ENCODE results near the gene ACTL10.

DNA sequence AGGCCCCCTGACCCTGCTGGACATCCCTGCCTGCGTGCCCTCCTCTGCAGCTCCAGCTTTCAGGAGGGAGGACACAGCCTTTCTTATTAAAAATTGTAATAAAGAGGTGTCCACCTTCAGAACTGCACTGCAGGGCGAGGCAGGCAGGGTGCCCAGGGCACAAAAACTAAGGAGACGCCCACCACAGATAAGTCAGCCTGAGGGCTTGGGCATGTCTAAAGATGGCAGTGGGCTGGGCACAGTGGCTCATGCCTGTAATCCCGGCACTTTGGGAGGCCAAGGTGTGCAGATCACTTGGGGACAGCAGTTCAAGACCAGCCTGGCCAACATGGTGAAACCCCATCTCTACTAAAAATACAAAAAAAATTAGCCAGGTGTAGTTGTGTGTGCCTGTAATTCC, 11.6 kb upstream of the ACTL10 start:
- TF ChIP-seq POLR2A (IDR thresholded peaks at IDR 0.05) (no peak), POLR2AphosphoS5 (IDR thresholded peaks at IDR 0.05) (no peak), EP300 (IDR thresholded peaks at IDR 0.05) (no peak)
- TF ChIP-seq, protein P1, sequence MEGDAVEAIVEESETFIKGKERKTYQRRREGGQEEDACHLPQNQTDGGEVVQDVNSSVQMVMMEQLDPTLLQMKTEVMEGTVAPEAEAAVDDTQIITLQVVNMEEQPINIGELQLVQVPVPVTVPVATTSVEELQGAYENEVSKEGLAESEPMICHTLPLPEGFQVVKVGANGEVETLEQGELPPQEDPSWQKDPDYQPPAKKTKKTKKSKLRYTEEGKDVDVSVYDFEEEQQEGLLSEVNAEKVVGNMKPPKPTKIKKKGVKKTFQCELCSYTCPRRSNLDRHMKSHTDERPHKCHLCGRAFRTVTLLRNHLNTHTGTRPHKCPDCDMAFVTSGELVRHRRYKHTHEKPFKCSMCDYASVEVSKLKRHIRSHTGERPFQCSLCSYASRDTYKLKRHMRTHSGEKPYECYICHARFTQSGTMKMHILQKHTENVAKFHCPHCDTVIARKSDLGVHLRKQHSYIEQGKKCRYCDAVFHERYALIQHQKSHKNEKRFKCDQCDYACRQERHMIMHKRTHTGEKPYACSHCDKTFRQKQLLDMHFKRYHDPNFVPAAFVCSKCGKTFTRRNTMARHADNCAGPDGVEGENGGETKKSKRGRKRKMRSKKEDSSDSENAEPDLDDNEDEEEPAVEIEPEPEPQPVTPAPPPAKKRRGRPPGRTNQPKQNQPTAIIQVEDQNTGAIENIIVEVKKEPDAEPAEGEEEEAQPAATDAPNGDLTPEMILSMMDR (IDR thresholded peaks at IDR 0.05) = no peak

All from sigmoid colon (tissue), 4 donors.